IMR-90 (cell line): ENCODE data around the gene ZNF532. TPM values are rescaled to one million over a fixed set of nuclear protein-coding genes. Genes with fewer than 3 reads are reported as not detected.

Experiments
- ATAC-seq: fragments of 200-7000 bp; cut with Tn5 transposase; 2 replicates; pipeline ENCODE4 v1.9.1; 2020; ENCODE audit warnings: low read depth, mild to moderate bottlenecking, moderate library complexity
- BruUV-seq: library from RNA; stranded (reverse); fragments of 400-500 nt; replicated peaks from 2 replicates; lab custom pipeline; 2021; lab: Mats Ljungman, UMichigan
- CTCF ChIA-PET: fragments of 300-600 bp; formaldehyde crosslinking; extraction: SDS; loops from one replicate; lab custom pipeline; 2021; ENCODE audit warnings: antibody characterized with exemption; lab: Yijun Ruan, JAX
- POLR2A ChIA-PET: fragments of 300-600 bp; sonication (Branson Sonifier 250); formaldehyde crosslinking; loops from one replicate; lab custom pipeline; 2022; ENCODE audit warnings: antibody characterized with exemption; ENCODE audit not compliant: unreplicated experiment; lab: Charles Lee
- DNase-seq: peaks from one replicate; pipeline ENCODE4 v3.0.0; 2013
- H2AFZ ChIP-seq: replicated peaks from 2 replicates; pipeline ENCODE3; 2013; ENCODE audit warnings: low read length, mild to moderate bottlenecking; ENCODE audit not compliant: poor library complexity
- H2AK5ac ChIP-seq: 2 replicates; pipeline ENCODE4 v1.6.1; 2013; ENCODE audit warnings: low read depth, low read length, inconsistent platforms
- H2AK9ac ChIP-seq: replicated peaks from 2 replicates; pipeline ENCODE3; 2013; ENCODE audit warnings: mild to moderate bottlenecking, low read depth, low read length, moderate library complexity; ENCODE audit not compliant: poor library complexity
- H2BK120ac ChIP-seq: 2 replicates; pipeline ENCODE4 v1.6.1; 2013; ENCODE audit warnings: low read depth, low read length, inconsistent platforms
- H2BK15ac ChIP-seq: 3 replicates; pipeline ENCODE4 v1.6.1; 2013; ENCODE audit warnings: low read depth, low read length, inconsistent platforms
- H2BK20ac ChIP-seq: 2 replicates; pipeline ENCODE4 v1.6.1; 2013; ENCODE audit warnings: low read depth, mild to moderate bottlenecking, inconsistent platforms, low read length, moderate library complexity
- H2BK5ac ChIP-seq: 2 replicates; pipeline ENCODE4 v1.6.1; 2013; ENCODE audit warnings: mild to moderate bottlenecking, low read depth, low read length, inconsistent platforms; ENCODE audit not compliant: poor library complexity, severe bottlenecking
- H3K14ac ChIP-seq: replicated peaks from 2 replicates; pipeline ENCODE4 v1.6.1; 2013; ENCODE audit warnings: low read depth, low read length, inconsistent platforms
- H3K18ac ChIP-seq: 2 replicates; pipeline ENCODE4 v1.6.1; 2013; ENCODE audit warnings: low read depth, low read length, control low read depth
- H3K23ac ChIP-seq: 2 replicates; pipeline ENCODE4 v1.6.1; 2013; ENCODE audit warnings: low read depth, low read length, inconsistent platforms
- H3K27ac ChIP-seq: 2 replicates; pipeline ENCODE4 v1.5.1; 2013; ENCODE audit warnings: mild to moderate bottlenecking, control low read depth, low read length; ENCODE audit not compliant: insufficient read depth
- H3K27me3 ChIP-seq: 2 replicates; pipeline ENCODE4 v1.6.1; 2013; ENCODE audit warnings: low read length; ENCODE audit not compliant: control insufficient read depth, insufficient read depth
- H3K36me3 ChIP-seq: 2 replicates; pipeline ENCODE4 v1.6.1; 2013; ENCODE audit warnings: low read length, mixed read lengths; ENCODE audit not compliant: control insufficient read depth, insufficient read depth
- H3K4ac ChIP-seq: 2 replicates; pipeline ENCODE4 v1.6.1; 2013; ENCODE audit warnings: low read depth, low read length, inconsistent platforms
- H3K4me1 ChIP-seq: 2 replicates; pipeline ENCODE4 v1.6.1; 2013; ENCODE audit warnings: low read length, mixed read lengths; ENCODE audit not compliant: control insufficient read depth, insufficient read depth
- H3K4me2 ChIP-seq: 2 replicates; pipeline ENCODE4 v1.6.1; 2013; ENCODE audit warnings: low read depth, mild to moderate bottlenecking, control low read depth, low read length, moderate library complexity
- H3K4me3 ChIP-seq: 2 replicates; pipeline ENCODE4 v1.5.1; 2013; ENCODE audit warnings: low read depth, mild to moderate bottlenecking, control low read depth, low read length, moderate library complexity; ENCODE audit not compliant: insufficient read depth
- H3K56ac ChIP-seq: 2 replicates; pipeline ENCODE4 v1.6.1; 2013; ENCODE audit warnings: low read length, inconsistent platforms; ENCODE audit not compliant: insufficient read depth; ENCODE audit errors: extremely low read depth
- H3K79me1 ChIP-seq, 2 experiments: 2 replicates each; pipeline ENCODE4 v1.6.1; 2013; ENCODE audit warnings: low read length in 2 of 2, inconsistent platforms in 1 of 2, low read depth in 1 of 2
- H3K9ac ChIP-seq: 2 replicates; pipeline ENCODE4 v1.6.1; 2013; ENCODE audit warnings: low read depth, low read length, control low read depth
- H3K9me1 ChIP-seq: 2 replicates; pipeline ENCODE4 v1.6.1; 2013; ENCODE audit warnings: low read length, inconsistent platforms; ENCODE audit not compliant: insufficient read depth
- H3K9me3 ChIP-seq: 2 replicates; pipeline ENCODE4 v1.6.1; 2013; ENCODE audit warnings: low read length; ENCODE audit not compliant: control insufficient read depth, insufficient read depth
- H4K20me1 ChIP-seq: 2 replicates; pipeline ENCODE4 v1.6.1; 2013; ENCODE audit warnings: low read length, inconsistent platforms; ENCODE audit not compliant: insufficient read depth
- H4K5ac ChIP-seq: 2 replicates; pipeline ENCODE4 v1.6.1; 2013; ENCODE audit warnings: mild to moderate bottlenecking, low read depth, low read length, control low read depth
- H4K8ac ChIP-seq, 2 experiments: 2 replicates each; pipeline ENCODE4 v1.6.1; 2013; ENCODE audit warnings: low read depth in 2 of 2, low read length in 2 of 2, control low read depth in 1 of 2, inconsistent platforms in 1 of 2
- H4K91ac ChIP-seq: 2 replicates; pipeline ENCODE4 v1.6.1; 2013; ENCODE audit warnings: low read depth, low read length, inconsistent platforms; ENCODE audit not compliant: insufficient read depth
- BHLHE40 ChIP-seq: fragments of 150-350 bp; IDR thresholded peaks from 2 replicates; pipeline ENCODE4 v1.6.1; 2016; ENCODE audit warnings: mild to moderate bottlenecking, low read depth, low read length
- CEBPB ChIP-seq: IDR thresholded peaks from 2 replicates; pipeline ENCODE4 v1.6.1; 2012; ENCODE audit warnings: low read depth, low read length, improper control_type of control experiment
- CHD1 ChIP-seq: IDR thresholded peaks from 2 replicates; pipeline ENCODE4 v1.6.1; 2012; ENCODE audit warnings: low read depth, low read length, improper control_type of control experiment
- CTCF ChIP-seq: conservative IDR thresholded peaks from 2 replicates; pipeline ENCODE4 v1.5.1; 2012; ENCODE audit warnings: mild to moderate bottlenecking, low read depth, low read length, improper control_type of control experiment
- ELK1 ChIP-seq: fragments of 150-350 bp; IDR thresholded peaks from 2 replicates; pipeline ENCODE4 v1.6.1; 2016; ENCODE audit warnings: low read depth, mild to moderate bottlenecking, low read length, moderate library complexity, borderline replicate concordance
- FOS ChIP-seq: fragments of 150-350 bp; IDR thresholded peaks from 2 replicates; pipeline ENCODE4 v1.6.1; 2016; ENCODE audit warnings: low read depth, low read length
- MAFK ChIP-seq: IDR thresholded peaks from 2 replicates; pipeline ENCODE4 v1.6.1; 2012; ENCODE audit warnings: low read depth, low read length, improper control_type of control experiment
- MAZ ChIP-seq: IDR thresholded peaks from 2 replicates; pipeline ENCODE4 v1.6.1; 2012; ENCODE audit warnings: low read depth, mild to moderate bottlenecking, low read length, improper control_type of control experiment, moderate library complexity, borderline replicate concordance
- MXI1 ChIP-seq: IDR thresholded peaks from 2 replicates; pipeline ENCODE4 v1.6.1; 2012; ENCODE audit warnings: low read depth, mild to moderate bottlenecking, low read length, moderate library complexity, borderline replicate concordance
- NFE2L2 ChIP-seq: fragments of 150-350 bp; IDR thresholded peaks from 2 replicates; pipeline ENCODE4 v1.6.1; 2016; ENCODE audit warnings: low read depth, mild to moderate bottlenecking, low read length
- POLR2A ChIP-seq: IDR thresholded peaks from 2 replicates; pipeline ENCODE4 v1.6.1; 2012; ENCODE audit warnings: mild to moderate bottlenecking, low read depth, low read length
- RAD21 ChIP-seq: IDR thresholded peaks from 2 replicates; pipeline ENCODE4 v1.6.1; 2012; ENCODE audit warnings: low read length, improper control_type of control experiment
- RCOR1 ChIP-seq: IDR thresholded peaks from 2 replicates; pipeline ENCODE4 v1.6.1; 2012; ENCODE audit warnings: mild to moderate bottlenecking, low read length, improper control_type of control experiment; ENCODE audit not compliant: insufficient replicate concordance
- RFX5 ChIP-seq: IDR thresholded peaks from 2 replicates; pipeline ENCODE4 v1.8.0; 2012; ENCODE audit warnings: low read depth, mild to moderate bottlenecking, low read length, moderate library complexity
- SMC3 ChIP-seq: fragments of 150-350 bp; IDR thresholded peaks from 2 replicates; pipeline ENCODE4 v1.6.1; 2016; ENCODE audit warnings: low read depth, mild to moderate bottlenecking, antibody characterized with exemption, low read length, moderate library complexity
- USF2 ChIP-seq: fragments of 150-350 bp; IDR thresholded peaks from 2 replicates; pipeline ENCODE4 v1.6.1; 2017; ENCODE audit warnings: mild to moderate bottlenecking, antibody characterized with exemption, low read length, low read depth
- WGBS, 2 experiments: methylation state at CpG; one replicate each; pipeline versions ENCODE4 v1.1.5 to v1.1.7; 2013; ENCODE audit warnings: missing lambda C conversion rate in 2 of 2; ENCODE audit not compliant: insufficient read length in 1 of 2; ENCODE audit errors: extremely low coverage in 2 of 2; 5-methylcytosine and 5-hydroxymethylcytosine counted together
- dilution Hi-C: fragments of 300-500 bp; cut with HindIII; formaldehyde crosslinking; loops from one replicate; pipeline ENCODE4 v1.14.3; 2018; ENCODE audit warnings: low sequenced_read_pairs; ENCODE audit not compliant: unreplicated experiment
- in situ Hi-C: fragments of 300-500 bp; cut with MboI; formaldehyde crosslinking; loops from 3 replicates; pipeline ENCODE4 v1.14.3; 2019; ENCODE audit warnings: low sequenced_read_pairs, inconsistent platforms, mixed read lengths
- intact Hi-C: fragments of 100-400 bp; cut with micrococcal nuclease; formaldehyde crosslinking; loops from 2 replicates; pipeline ENCODE4 v1.10.0; 2022
- polyA plus RNA-seq, 3 experiments: library from polyadenylated mRNA; depleted of rRNA; stranded (reverse); fragments of >200 nt; gene quantifications; 2 replicates each; pipeline ENCODE4 v1.2.3, GENCODE V29; 2012; ENCODE audit warnings: low replicate concordance in 1 of 3
- total RNA-seq: library from RNA; depleted of rRNA; stranded (reverse); fragments of >200 nt; gene quantifications from 2 replicates; pipeline ENCODE4 v1.2.3, GENCODE V29; 2012

ZNF532 gene
- total and polyA plus RNA-seq, 2 of the 4 experiments (the other 2 are of a cell fraction), result 29.9 to 45.8 TPM

- Histone ChIP-seq H3K9me1 (peaks cover 24% of the 10 kb centered on the region; the same call in 1 of the 2 replicates), H3K4me1 (peaks cover 7% of the 10 kb centered on the region; the same call in 1 of the 2 replicates), H3K4me2 (no peak overlapping the region), H3K27ac (no peak overlapping the region), H3K27me3 (no peaks in the 10 kb centered on the region), H4K8ac (peak overlapping the region in 1 of 2 experiments; percentile 31; a peak in 1 of 4 replicates), H3K23ac (0 out of 2 replicates have a peak overlapping the region, but pooled peaks have one; percentile 31), H4K5ac (no peak overlapping the region), H3K4me3 (no peak overlapping the region), H3K9me3 (no peaks in the 10 kb centered on the region), H2BK5ac (no peak overlapping the region), H2BK15ac (peak overlapping the region; percentile 74), H4K20me1 (no peaks in the 10 kb centered on the region), H3K9ac (no peak overlapping the region), H4K91ac (no peak overlapping the region), H2AK9ac (no peak overlapping the region), H2BK120ac (peak overlapping the region; percentile 84), H3K18ac (no peak overlapping the region; the same call in 1 of the 2 replicates), H2AFZ (peak overlapping the region; percentile 53), H3K56ac (no peak overlapping the region), H3K14ac (peak overlapping the region; percentile 88), H2AK5ac (peak overlapping the region; percentile 90), H3K36me3 (no peaks in the 10 kb centered on the region), H3K79me1 (no peaks in the 10 kb centered on the region; a peak in 1 of 4 replicates), H3K4ac (peak overlapping the region; percentile 93), H2BK20ac (peak overlapping the region; percentile 76)
- CTCF ChIA-PET, result no interaction called here
- TF ChIP-seq CTCF (no peak), NFE2L2 (no peak), MXI1 (no peak), ELK1 (no peak), MAZ (no peak), BHLHE40 (no peak), FOS (no peak), POLR2A (no peak), MAFK (no peak), RCOR1 (no peak), RFX5 (no peak), SMC3 (no peak), RAD21 (no peak), USF2 (no peak), CHD1 (no peak), CEBPB (no peak)
- intact Hi-C loops, result no loop called here
- no TSS peak for BruUV-seq
- in situ Hi-C loops, result no loop called here
- peak; percentile 43 for DNase-seq
- POLR2A ChIA-PET, result no interaction called here
- no peak for ATAC-seq
- dilution Hi-C loops, result no loop called here
- WGBS, 2 experiments, result no CpG with 5 or more reads among the region's 7 CpGs
These were observed 126.6 kb downstream of the ZNF532 start for GRCh38 chr18:58991167-58991798.
